ENCODE results near the gene STOML1.
"Not testable (repeated sequence)": the region's sequence is repeated elsewhere in the genome, so short reads cannot be mapped to it uniquely, and the experiment has no call there.

The STOML1 gene

GRCh38 chr15:73960472-73961070 lies 31.5 kb downstream of the STOML1 start:
- DNase-seq (ENCODE audit: low read depth): not testable (repeated sequence)

- no peak for DNase-seq (ENCODE audit: low read depth)
Measured at GRCh38 chr15:73959801-73960200, 32.3 kb downstream of the STOML1 start.

- DNase-seq (ENCODE audit: low read depth): no peak
Measured at GRCh38 chr15:73959012-73959581, 33.0 kb downstream of the STOML1 start.

GRCh38 chr15:73957785-73958184 lies 34.3 kb downstream of the STOML1 start:
- DNase-seq (ENCODE audit: low read depth): no peak

DNA sequence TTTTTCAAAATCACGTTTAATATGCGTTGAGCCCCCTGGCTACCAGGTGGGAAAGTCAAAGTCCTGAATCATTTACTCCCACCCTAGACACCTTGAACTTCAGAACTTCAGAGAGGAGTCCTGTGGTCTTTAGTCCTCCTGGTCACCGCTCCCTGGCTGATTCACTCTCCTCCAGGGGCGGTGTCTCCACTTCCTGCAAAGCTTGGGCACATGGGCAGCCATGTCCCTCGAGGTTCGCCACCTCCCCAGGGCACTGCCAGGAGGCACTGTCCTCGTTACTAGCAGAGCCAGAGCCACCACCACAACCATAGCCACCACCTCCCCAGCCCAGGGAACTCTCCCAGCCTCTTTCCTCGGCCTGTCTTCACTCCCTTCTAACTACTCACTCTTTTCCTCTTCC lies 34.8 kb downstream of the STOML1 start:
- no peak for DNase-seq (ENCODE audit: low read depth)

DNA sequence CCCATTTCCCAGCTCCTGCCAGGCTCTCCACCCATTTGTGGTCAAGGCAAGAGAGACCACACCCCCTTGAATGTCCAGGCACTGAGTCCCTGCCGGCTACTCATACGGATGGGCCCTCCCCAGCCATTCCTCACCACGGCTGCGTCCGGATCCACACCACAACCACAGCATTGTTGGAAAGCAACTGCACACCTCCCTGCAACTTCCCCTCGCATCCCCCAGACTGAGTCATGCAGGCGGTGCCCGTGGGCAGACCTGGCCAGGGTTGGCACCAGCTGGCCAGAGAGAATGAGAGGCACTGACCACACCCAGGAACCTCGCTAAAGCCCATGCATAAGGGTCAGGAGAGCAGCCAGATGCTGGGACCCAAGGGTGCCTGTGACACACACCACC lies 35.4 kb downstream of the STOML1 start:
- DNase-seq (ENCODE audit: low read depth): peak; percentile 82

DNA sequence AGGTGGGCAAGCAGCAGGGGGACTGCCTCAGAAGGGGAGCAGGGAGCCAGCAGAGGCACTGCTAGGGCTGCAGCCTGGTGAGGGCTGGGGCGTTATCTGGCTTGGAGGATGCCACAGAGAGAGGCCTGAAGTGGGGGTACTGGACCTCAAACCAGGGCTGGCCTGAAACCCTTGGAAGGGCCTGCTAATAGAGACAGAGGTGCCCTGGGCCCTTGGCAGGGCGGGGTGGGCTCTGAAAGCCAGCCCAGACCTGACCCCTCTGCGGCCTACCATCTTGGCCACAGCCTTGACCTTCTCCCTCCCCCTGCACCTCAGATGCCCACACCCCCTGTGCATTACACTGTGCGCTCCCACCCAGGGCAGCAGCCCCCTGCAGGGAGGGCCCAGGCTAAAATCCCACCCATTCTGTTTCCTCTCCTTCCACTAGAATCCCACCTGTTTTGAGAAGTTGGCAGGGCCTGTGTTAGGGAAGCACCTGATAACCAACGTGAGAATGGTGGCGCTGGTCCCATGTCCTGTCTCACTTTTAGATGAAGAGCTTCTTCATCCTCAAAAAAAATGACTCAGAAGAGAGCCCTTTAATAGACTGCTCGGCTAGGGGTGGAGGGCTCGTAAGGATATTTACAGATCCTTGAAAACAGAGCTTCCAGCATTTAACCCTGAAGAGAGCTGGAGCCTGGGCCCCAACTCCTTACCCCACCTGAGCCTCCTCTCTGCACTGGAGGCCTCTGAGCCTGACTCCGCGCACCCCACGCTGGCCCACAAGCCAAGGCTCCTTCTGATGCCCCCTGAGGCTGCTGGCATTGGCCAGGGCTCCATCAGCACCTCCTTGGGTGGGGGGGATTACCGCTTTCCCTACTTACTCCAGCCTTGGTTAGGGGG lies 36.0 kb downstream of the STOML1 start:
- DNase-seq (ENCODE audit: low read depth): no peak

DNA sequence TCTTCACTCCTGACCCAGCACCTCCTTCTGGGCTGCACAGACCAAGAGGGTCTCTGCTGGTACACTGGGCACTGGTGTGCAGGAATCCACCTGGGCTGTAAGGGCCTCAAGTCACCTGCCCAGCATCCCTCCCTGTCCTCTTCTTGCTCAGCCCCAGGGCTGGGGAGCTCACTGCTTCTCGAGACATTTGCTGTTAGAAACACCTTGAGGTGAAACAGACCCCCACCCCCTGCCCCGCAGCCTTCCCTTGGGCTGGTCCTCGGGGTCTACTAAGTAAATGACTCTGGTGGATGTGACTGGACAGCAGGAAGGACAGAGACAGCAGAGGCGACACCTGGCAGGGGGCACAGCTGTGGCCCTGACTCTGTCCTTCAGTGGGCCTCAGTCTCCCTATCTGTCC lies 36.8 kb downstream of the STOML1 start:
- no peak for DNase-seq (ENCODE audit: low read depth)

DNA sequence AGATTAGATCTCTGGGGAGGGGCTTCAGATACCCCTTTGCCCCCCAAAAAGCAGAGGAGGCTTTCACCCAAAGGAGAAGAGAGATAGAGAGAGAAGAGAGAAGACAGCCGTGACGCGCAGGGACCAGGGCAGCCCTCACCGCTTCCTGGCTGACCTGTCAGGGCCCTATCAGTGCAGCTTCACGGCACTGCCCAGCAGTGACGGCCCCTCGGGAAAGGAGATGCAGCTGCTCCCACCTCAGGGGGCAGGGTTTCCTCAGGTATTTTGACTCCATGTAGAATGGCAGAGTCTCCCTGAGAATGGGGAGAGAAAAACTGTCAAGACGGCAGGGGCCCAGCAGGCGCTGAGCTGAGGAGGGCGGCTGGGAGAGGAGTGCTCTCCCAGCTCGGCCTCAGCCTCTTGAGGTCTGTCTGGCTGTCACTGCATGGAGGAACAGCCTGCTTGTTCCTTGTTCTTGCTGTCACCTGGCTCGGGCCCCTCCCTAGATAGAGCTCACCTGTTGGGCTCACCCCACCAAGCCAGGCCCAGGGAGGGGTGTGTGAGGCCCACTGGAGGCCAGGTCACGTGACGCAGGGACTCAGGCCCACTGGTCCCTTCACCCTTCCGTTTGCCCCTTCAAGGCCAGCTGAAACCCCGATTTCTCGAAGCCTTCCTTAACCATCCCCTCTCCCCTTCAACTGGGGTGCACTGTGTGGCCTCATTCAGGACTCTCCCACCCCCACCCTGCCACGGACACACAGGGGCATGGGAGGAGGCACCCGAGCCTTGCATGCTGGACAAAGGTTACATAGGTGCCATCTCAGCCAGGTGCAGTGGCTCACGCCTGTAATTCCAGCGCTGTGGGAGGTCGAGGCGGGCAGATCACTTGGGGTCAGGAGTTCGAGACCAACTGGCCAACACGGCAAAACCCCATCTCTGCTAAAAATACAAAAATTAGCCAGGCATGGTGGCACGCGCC lies 37.6 kb downstream of the STOML1 start:
- no peak for DNase-seq (ENCODE audit: low read depth)

GRCh38 chr15:73952913-73953750 lies 39.0 kb downstream of the STOML1 start:
- no peak for DNase-seq (ENCODE audit: low read depth)

GRCh38 chr15:73952171-73952912 lies 39.8 kb downstream of the STOML1 start:
- no peak for DNase-seq (ENCODE audit: low read depth)

GRCh38 chr15:73951601-73952000 lies 40.5 kb downstream of the STOML1 start:
- no peak for DNase-seq (ENCODE audit: low read depth)

DNA sequence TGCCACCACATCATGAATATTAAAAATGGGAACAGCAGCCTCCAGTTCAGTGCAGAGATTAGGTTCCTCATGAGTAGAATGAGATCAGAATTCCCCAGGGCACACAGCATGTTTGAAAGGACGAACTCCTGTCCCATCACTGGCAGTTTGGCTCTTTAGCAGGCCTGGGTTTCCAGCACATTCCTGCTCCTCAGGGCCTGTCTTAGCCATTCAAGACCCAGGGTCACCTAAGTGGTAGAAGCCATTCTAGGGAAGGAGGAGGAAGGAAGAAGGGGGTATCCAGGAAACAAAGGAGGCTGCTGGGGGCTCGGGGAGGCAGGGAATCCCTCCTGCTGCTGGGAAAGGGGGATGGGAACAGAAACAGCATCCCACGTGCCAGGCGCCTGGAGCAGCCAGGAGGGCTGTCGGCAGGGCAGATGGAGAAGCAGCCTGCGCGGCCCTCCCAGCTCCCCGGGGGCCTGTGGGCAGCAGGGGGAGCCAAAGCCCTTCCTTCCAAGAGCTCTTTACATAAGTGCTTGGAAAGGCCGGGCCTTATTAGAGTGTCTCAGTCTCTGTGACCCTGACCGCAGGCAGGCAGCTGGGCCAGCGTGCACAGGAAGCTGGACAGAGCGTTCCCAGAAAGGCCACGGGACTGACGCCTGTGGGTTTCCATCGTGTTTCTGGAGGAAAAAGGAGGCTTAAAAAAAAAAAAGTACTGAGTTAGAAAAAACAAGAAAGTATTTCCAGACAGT lies 41.1 kb downstream of the STOML1 start:
- DNase-seq (ENCODE audit: low read depth): peak; percentile 99

DNA sequence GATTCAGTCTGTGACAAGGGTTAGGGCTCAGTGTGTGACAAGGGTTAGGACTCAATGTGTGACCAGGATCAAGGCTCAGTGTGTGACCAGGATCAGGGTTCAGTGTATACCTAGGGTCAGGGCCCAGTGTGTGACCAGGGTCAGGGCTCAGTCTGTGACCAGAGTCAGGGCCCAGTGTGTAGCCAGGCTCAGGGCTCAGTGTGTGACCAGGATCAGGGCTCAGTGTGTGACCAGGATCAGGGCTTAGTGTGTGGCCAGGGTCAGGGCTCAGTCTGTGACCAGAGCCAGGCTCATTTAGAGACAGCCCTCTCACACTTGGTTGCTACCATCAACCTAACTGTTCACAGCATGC lies 41.6 kb downstream of the STOML1 start:
- DNase-seq (ENCODE audit: low read depth): no peak

- DNase-seq (ENCODE audit: low read depth): no peak
Measured at GRCh38 chr15:73949496-73949895, 42.6 kb downstream of the STOML1 start.

DNA sequence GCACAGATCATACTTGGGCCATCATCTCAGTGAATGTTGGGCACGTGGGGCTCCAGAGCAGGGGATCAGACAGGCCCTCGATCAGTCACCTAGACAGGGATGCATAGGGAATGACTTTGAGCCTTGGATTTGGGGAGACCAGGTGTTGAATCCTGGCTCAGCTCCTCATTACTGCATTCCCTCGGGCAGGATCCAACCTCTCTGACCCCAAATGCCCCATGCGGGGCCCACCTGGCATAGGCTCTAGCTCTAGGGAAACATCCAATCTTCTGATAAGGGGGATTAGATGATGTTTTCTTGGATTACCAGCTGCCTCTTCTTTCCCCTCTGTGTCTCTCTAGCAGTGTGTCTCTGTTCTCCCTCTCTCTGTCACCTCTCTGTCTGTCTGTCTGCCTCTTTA lies 43.1 kb downstream of the STOML1 start:
- no peak for DNase-seq (ENCODE audit: low read depth)

DNA sequence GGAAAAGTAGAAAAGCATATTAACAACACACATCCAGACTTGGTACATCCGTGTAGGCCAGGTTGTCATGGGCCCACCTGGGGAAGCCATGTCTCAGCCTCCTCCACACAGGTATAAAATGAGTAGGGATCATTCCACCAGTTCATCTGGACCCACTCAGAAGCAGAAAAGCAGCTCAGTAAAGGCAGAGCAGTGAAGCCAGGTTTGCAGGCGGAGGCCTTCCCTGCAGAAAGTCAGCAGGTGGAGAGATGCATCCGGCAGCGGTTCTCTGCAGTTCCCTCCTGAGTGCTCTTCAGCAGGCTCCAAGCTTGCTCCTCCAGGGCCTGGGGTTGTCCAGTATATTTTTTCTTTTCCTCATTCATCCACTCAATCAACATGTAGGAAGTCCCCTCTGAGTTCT lies 43.7 kb downstream of the STOML1 start:
- no peak for DNase-seq (ENCODE audit: low read depth)

DNA sequence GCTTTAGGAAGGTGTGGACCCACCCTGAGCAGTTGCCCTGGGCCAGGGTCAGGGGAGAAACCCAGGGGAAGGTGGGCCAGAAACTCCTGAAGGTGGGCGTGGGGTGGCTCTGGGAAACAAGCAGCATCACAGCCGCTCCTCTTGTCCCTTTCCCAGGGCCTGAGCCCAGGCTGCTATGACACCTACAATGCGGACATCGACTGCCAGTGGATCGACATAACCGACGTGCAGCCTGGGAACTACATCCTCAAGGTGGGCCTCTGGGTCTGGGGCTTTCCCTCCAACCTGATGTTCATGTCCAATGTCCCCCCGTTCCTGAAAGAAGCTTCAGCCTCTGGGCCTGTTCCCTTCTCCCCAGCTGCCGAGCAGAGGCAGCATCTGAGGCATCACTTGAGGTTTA lies 44.4 kb downstream of the STOML1 start:
- DNase-seq (ENCODE audit: low read depth): no peak

GRCh38 chr15:73946795-73947370 lies 45.2 kb downstream of the STOML1 start:
- no peak for DNase-seq (ENCODE audit: low read depth)
